HepG2 (cell line): ENCODE data around the gene CARD8. TPM values are rescaled to one million over a fixed set of nuclear protein-coding genes. Genes with fewer than 3 reads are reported as not detected.

Experiments used
- BRD4 ChIP-seq: sonication (generic); formaldehyde crosslinking; IDR thresholded peaks from 2 replicates; pipeline ENCODE4 v1.4.0; 2020; ENCODE audit warnings: missing genetic modification reagents
- CREB1 ChIP-seq, 2 experiments: fragments of 450-650 bp in 1 of 2; IDR thresholded peaks; 2 replicates each; pipeline ENCODE4 v1.6.1; 2016 to 2017; ENCODE audit warnings: control low read depth in 1 of 2, mild to moderate bottlenecking in 1 of 2, missing compliant biosample characterization in 1 of 2, missing genetic modification characterization in 1 of 2
- CREBL2 ChIP-seq: sonication (generic); formaldehyde crosslinking; IDR thresholded peaks from 2 replicates; pipeline ENCODE4 v1.8.1; 2023; ENCODE audit warnings: missing genetic modification reagents, mild to moderate bottlenecking, borderline replicate concordance
- DR1 ChIP-seq: sonication (generic); formaldehyde crosslinking; IDR thresholded peaks from 2 replicates; pipeline ENCODE4 v1.8.0; 2021; ENCODE audit warnings: mild to moderate bottlenecking, missing genetic modification reagents, inconsistent platforms
- GPBP1L1 ChIP-seq: sonication (generic); formaldehyde crosslinking; IDR thresholded peaks from 2 replicates; pipeline ENCODE4 v1.5.0; 2020; ENCODE audit warnings: mild to moderate bottlenecking, missing genetic modification reagents
- MED13 ChIP-seq: sonication (generic); formaldehyde crosslinking; IDR thresholded peaks from 2 replicates; pipeline ENCODE4 v1.5.0; 2020; ENCODE audit warnings: missing genetic modification reagents
- MIXL1 ChIP-seq: IDR thresholded peaks from 2 replicates; pipeline ENCODE4 v1.6.1; 2016
- RCOR2 ChIP-seq: IDR thresholded peaks from 2 replicates; pipeline ENCODE4 v1.6.1; 2016; ENCODE audit warnings: missing biosample characterization, missing genetic modification reagents
- TCF7 ChIP-seq: sonication (generic); IDR thresholded peaks from 2 replicates; pipeline ENCODE4 v1.6.1; 2016; ENCODE audit warnings: antibody characterized with exemption, low read depth
- TEAD2 ChIP-seq: sonication (generic); formaldehyde crosslinking; IDR thresholded peaks from 2 replicates; pipeline ENCODE4 v1.9.0; 2021; ENCODE audit warnings: missing genetic modification reagents
- ZBTB40 ChIP-seq, 2 experiments: fragments of 450-650 bp in 1 of 2; sonication (generic) in 1 of 2; formaldehyde crosslinking in 1 of 2; IDR thresholded peaks; 2 replicates each; pipeline versions ENCODE4 v1.6.1 to v1.8.0; 2016 to 2022; ENCODE audit warnings: antibody characterized with exemption in 1 of 2, mild to moderate bottlenecking in 1 of 2, missing genetic modification reagents in 1 of 2
- ZKSCAN5 ChIP-seq: sonication (generic); formaldehyde crosslinking; IDR thresholded peaks from 2 replicates; pipeline ENCODE4 v1.5.1; 2020; ENCODE audit warnings: mild to moderate bottlenecking, missing genetic modification reagents
- ZNF468 ChIP-seq: sonication (generic); formaldehyde crosslinking; IDR thresholded peaks from 2 replicates; pipeline ENCODE4 v1.8.0; 2022; ENCODE audit warnings: mild to moderate bottlenecking, moderate library complexity, missing genetic modification reagents
- ZNF629 ChIP-seq: sonication (generic); formaldehyde crosslinking; conservative IDR thresholded peaks from 2 replicates; pipeline ENCODE4 v1.5.0; 2020; ENCODE audit warnings: missing genetic modification reagents
- ZNF710 ChIP-seq: sonication (generic); formaldehyde crosslinking; IDR thresholded peaks from 2 replicates; pipeline ENCODE4 v1.5.0; 2020; ENCODE audit warnings: mild to moderate bottlenecking, missing genetic modification reagents, borderline replicate concordance
- ZNF891 ChIP-seq: sonication (generic); formaldehyde crosslinking; IDR thresholded peaks from 2 replicates; pipeline ENCODE4 v1.5.0; 2020; ENCODE audit warnings: mild to moderate bottlenecking, missing genetic modification reagents
- polyA plus RNA-seq, 8 experiments: library from polyadenylated mRNA; depleted of rRNA in 3 of 8; stranded (reverse) in 7 of 8; unstranded in 1 of 8; fragments of >200 nt; fragmentation: Illumina TruSeq in 4 of 8; extraction: Trizol in 4 of 8; gene quantifications; 2 replicates each; pipeline versions ENCODE4 v1.2.1 to v1.2.3, GENCODE V29; 2011 to 2016; ENCODE audit warnings: low read depth in 4 of 8, missing spikeins in 1 of 8, mixed read lengths in 1 of 8; ENCODE audit not compliant: insufficient read depth in 1 of 8
- total RNA-seq, 5 experiments: library from RNA; depleted of rRNA; stranded (reverse); fragments of >200 nt; fragmentation: Illumina TruSeq; extraction: Trizol; gene quantifications; 2 replicates each; pipeline ENCODE4 v1.2.3, GENCODE V29; 2016; ENCODE audit warnings: low read depth in 1 of 5

The CARD8 gene
- total and polyA plus RNA-seq, 2 of the 13 experiments (the other 11 are each of a cell fraction or from before 2014, with no cell fraction given) = 15.0 to 19.2 TPM

- no peak for TF ChIP-seq ZBTB40 (IDR thresholded peaks at IDR 0.05)
- peak; percentile 63; the same call in 1 of the 2 replicates for TF ChIP-seq ZBTB40 (CRISPR knock-in tag; IDR thresholded peaks at IDR 0.05)
- no peak for TF ChIP-seq ZKSCAN5 (CRISPR knock-in tag)
- TF ChIP-seq TEAD2 = no peak
- TF ChIP-seq ZNF891 (CRISPR knock-in tag) = no peak
- TF ChIP-seq GPBP1L1 (CRISPR knock-in tag) = no peak
- no peak for TF ChIP-seq MED13 (CRISPR knock-in tag)
- TF ChIP-seq ZNF710 (CRISPR knock-in tag) = no peak
- no peak for TF ChIP-seq MIXL1 (CRISPR knock-in tag)
- TF ChIP-seq CREB1 (IDR thresholded peaks at IDR 0.05) = no peak
- no peak; the same call in 1 of the 2 replicates for TF ChIP-seq CREB1 (CRISPR knock-in tag; IDR thresholded peaks at IDR 0.05)
- no peak for TF ChIP-seq ZNF468 (CRISPR knock-in tag)
- no peak; the same call in 1 of the 2 replicates for TF ChIP-seq ZNF629 (CRISPR knock-in tag)
- TF ChIP-seq TCF7 = no peak
- 0 out of 2 replicates have a peak, but pooled peaks have one; percentile 62 for TF ChIP-seq BRD4 (CRISPR knock-in tag)
- TF ChIP-seq CREBL2 = no peak
- TF ChIP-seq RCOR2 (CRISPR knock-in tag) = 0 out of 2 replicates have a peak, but pooled peaks have one; percentile 3
- peak; percentile 21; the same call in 1 of the 2 replicates for TF ChIP-seq DR1 (CRISPR knock-in tag)
These were observed 51.7 kb downstream of the CARD8 start (continued) for GRCh38 chr19:48203794-48204628.
